GM23338 (cell line): Measurements from ENCODE around the gene AIF1L.

Experiments
- CREB1 ChIP-seq: fragments of 250-450 bp; sonication (Bioruptor Pico); IDR thresholded peaks from 2 replicates; pipeline ENCODE4 v1.5.0; 2020; ENCODE audit warnings: low read depth, mild to moderate bottlenecking, moderate library complexity
- ETS1 ChIP-seq: IDR thresholded peaks from 2 replicates; pipeline ENCODE4 v1.6.1; 2016; ENCODE audit warnings: antibody characterized with exemption
- EZH2 ChIP-seq: fragments of 200-600 bp; sonication (generic); IDR thresholded peaks from one replicate; pipeline ENCODE4 v1.8.0; 2017; ENCODE audit warnings: antibody characterized with exemption, mild to moderate bottlenecking, low read depth; ENCODE audit not compliant: unreplicated experiment
- EZH2phosphoT487 ChIP-seq: fragments of 200-600 bp; sonication (generic); IDR thresholded peaks from one replicate; pipeline ENCODE4 v1.8.1; 2018; ENCODE audit warnings: antibody characterized with exemption; ENCODE audit not compliant: unreplicated experiment
- JUNB ChIP-seq: IDR thresholded peaks from one replicate; pipeline ENCODE4 v1.6.1; 2016; ENCODE audit warnings: antibody characterized with exemption; ENCODE audit not compliant: unreplicated experiment
- NANOG ChIP-seq: IDR thresholded peaks from 2 replicates; pipeline ENCODE4 v1.6.1; 2016; ENCODE audit warnings: antibody characterized with exemption, borderline replicate concordance
- POLR2AphosphoS5 ChIP-seq: IDR thresholded peaks from 2 replicates; pipeline ENCODE4 v1.6.1; 2016; ENCODE audit warnings: antibody characterized with exemption, low read depth
- REST ChIP-seq: IDR thresholded peaks from one replicate; pipeline ENCODE4 v1.6.1; 2018; ENCODE audit warnings: antibody characterized with exemption; ENCODE audit not compliant: unreplicated experiment
- STAT1 ChIP-seq: IDR thresholded peaks from one replicate; pipeline ENCODE4 v1.6.1; 2016; ENCODE audit warnings: antibody characterized with exemption; ENCODE audit not compliant: unreplicated experiment
- ZNF114 ChIP-seq: fragments of 250-450 bp; sonication (Bioruptor Pico); IDR thresholded peaks from 2 replicates; pipeline ENCODE4 v1.5.0; 2020; ENCODE audit warnings: mild to moderate bottlenecking, moderate library complexity
- ZNF331 ChIP-seq: fragments of 250-450 bp; sonication (Bioruptor Pico); IDR thresholded peaks from 2 replicates; pipeline ENCODE4 v1.5.0; 2020; ENCODE audit warnings: low read depth, mild to moderate bottlenecking, moderate library complexity
- TF ChIP-seq, protein P1 (sequence below), 2 experiments: fragments of 200-600 bp in 1 of 2; sonication (generic) in 1 of 2; conservative IDR thresholded peaks; 2 replicates each; pipeline versions ENCODE4 v1.5.1 to v1.6.1; 2016 to 2017; ENCODE audit warnings: antibody characterized with exemption in 2 of 2, low read depth in 2 of 2, mild to moderate bottlenecking in 2 of 2, moderate library complexity in 1 of 2
- TF ChIP-seq, protein P2 (sequence below): fragments of 250-450 bp; sonication (Bioruptor Pico); IDR thresholded peaks from 2 replicates; pipeline ENCODE4 v1.5.0; 2020; ENCODE audit warnings: mild to moderate bottlenecking, moderate library complexity

GRCh38 chr9:131167146-131167692 is 70.9 kb downstream of the AIF1L start:
- TF ChIP-seq, protein P1, sequence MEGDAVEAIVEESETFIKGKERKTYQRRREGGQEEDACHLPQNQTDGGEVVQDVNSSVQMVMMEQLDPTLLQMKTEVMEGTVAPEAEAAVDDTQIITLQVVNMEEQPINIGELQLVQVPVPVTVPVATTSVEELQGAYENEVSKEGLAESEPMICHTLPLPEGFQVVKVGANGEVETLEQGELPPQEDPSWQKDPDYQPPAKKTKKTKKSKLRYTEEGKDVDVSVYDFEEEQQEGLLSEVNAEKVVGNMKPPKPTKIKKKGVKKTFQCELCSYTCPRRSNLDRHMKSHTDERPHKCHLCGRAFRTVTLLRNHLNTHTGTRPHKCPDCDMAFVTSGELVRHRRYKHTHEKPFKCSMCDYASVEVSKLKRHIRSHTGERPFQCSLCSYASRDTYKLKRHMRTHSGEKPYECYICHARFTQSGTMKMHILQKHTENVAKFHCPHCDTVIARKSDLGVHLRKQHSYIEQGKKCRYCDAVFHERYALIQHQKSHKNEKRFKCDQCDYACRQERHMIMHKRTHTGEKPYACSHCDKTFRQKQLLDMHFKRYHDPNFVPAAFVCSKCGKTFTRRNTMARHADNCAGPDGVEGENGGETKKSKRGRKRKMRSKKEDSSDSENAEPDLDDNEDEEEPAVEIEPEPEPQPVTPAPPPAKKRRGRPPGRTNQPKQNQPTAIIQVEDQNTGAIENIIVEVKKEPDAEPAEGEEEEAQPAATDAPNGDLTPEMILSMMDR (conservative IDR thresholded peaks at IDR 0.05; ENCODE audit: low read depth in 2 of 2), result no peak
- TF ChIP-seq REST, result no peak
- TF ChIP-seq STAT1, result no peak
- TF ChIP-seq POLR2AphosphoS5, result no peak
- no peak for TF ChIP-seq JUNB
- TF ChIP-seq EZH2phosphoT487, result no peak
- TF ChIP-seq ETS1, result no peak
- no peak for TF ChIP-seq EZH2
- no peak for TF ChIP-seq CREB1
- no peak for TF ChIP-seq ZNF331 (CRISPR knock-in tag)
- no peak for TF ChIP-seq NANOG
- TF ChIP-seq, protein P2, sequence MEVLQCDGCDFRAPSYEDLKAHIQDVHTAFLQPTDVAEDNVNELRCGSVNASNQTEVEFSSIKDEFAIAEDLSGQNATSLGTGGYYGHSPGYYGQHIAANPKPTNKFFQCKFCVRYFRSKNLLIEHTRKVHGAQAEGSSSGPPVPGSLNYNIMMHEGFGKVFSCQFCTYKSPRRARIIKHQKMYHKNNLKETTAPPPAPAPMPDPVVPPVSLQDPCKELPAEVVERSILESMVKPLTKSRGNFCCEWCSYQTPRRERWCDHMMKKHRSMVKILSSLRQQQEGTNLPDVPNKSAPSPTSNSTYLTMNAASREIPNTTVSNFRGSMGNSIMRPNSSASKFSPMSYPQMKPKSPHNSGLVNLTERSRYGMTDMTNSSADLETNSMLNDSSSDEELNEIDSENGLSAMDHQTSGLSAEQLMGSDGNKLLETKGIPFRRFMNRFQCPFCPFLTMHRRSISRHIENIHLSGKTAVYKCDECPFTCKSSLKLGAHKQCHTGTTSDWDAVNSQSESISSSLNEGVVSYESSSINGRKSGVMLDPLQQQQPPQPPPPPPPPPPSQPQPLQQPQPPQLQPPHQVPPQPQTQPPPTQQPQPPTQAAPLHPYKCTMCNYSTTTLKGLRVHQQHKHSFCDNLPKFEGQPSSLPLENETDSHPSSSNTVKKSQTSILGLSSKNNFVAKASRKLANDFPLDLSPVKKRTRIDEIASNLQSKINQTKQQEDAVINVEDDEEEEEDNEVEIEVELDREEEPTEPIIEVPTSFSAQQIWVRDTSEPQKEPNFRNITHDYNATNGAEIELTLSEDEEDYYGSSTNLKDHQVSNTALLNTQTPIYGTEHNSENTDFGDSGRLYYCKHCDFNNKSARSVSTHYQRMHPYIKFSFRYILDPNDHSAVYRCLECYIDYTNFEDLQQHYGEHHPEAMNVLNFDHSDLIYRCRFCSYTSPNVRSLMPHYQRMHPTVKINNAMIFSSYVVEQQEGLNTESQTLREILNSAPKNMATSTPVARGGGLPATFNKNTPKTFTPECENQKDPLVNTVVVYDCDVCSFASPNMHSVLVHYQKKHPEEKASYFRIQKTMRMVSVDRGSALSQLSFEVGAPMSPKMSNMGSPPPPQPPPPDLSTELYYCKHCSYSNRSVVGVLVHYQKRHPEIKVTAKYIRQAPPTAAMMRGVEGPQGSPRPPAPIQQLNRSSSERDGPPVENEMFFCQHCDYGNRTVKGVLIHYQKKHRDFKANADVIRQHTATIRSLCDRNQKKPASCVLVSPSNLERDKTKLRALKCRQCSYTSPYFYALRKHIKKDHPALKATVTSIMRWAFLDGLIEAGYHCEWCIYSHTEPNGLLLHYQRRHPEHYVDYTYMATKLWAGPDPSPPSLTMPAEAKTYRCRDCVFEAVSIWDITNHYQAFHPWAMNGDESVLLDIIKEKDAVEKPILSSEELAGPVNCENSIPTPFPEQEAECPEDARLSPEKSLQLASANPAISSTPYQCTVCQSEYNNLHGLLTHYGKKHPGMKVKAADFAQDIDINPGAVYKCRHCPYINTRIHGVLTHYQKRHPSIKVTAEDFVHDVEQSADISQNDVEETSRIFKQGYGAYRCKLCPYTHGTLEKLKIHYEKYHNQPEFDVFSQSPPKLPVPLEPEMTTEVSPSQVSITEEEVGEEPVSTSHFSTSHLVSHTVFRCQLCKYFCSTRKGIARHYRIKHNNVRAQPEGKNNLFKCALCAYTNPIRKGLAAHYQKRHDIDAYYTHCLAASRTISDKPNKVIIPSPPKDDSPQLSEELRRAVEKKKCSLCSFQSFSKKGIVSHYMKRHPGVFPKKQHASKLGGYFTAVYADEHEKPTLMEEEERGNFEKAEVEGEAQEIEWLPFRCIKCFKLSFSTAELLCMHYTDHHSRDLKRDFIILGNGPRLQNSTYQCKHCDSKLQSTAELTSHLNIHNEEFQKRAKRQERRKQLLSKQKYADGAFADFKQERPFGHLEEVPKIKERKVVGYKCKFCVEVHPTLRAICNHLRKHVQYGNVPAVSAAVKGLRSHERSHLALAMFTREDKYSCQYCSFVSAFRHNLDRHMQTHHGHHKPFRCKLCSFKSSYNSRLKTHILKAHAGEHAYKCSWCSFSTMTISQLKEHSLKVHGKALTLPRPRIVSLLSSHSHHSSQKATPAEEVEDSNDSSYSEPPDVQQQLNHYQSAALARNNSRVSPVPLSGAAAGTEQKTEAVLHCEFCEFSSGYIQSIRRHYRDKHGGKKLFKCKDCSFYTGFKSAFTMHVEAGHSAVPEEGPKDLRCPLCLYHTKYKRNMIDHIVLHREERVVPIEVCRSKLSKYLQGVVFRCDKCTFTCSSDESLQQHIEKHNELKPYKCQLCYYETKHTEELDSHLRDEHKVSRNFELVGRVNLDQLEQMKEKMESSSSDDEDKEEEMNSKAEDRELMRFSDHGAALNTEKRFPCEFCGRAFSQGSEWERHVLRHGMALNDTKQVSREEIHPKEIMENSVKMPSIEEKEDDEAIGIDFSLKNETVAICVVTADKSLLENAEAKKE (CRISPR knock-in tag), result no peak
- TF ChIP-seq ZNF114 (CRISPR knock-in tag), result no peak
